HepG2 (cell line): Measurements from ENCODE around the gene CAVIN2. TPM values are rescaled to one million over a fixed set of nuclear protein-coding genes. Genes with fewer than 3 reads are reported as not detected.

Experiments used
- CBX5 ChIP-seq: sonication (generic); formaldehyde crosslinking; IDR thresholded peaks from 2 replicates; pipeline ENCODE4 v1.4.0; 2020; ENCODE audit warnings: missing genetic modification reagents, borderline replicate concordance
- CEBPB ChIP-seq: IDR thresholded peaks from 2 replicates; pipeline ENCODE4 v1.6.1; 2011; ENCODE audit warnings: low read depth, low read length, improper control_type of control experiment, borderline replicate concordance
- KLF16 ChIP-seq, 2 experiments: sonication (generic) in 1 of 2; formaldehyde crosslinking in 1 of 2; IDR thresholded peaks; 2 replicates each; pipeline versions ENCODE4 v1.6.1 to v1.8.0; 2016 to 2023; ENCODE audit warnings: missing genetic modification reagents in 2 of 2, missing compliant biosample characterization in 1 of 2
- MED1 ChIP-seq: sonication (generic); formaldehyde crosslinking; IDR thresholded peaks from 2 replicates; pipeline ENCODE4 v1.4.0; 2020; ENCODE audit warnings: missing genetic modification reagents
- PHF5A ChIP-seq: IDR thresholded peaks from one replicate; pipeline ENCODE4 v1.6.1; 2018; ENCODE audit warnings: low read depth, missing genetic modification reagents; ENCODE audit not compliant: unreplicated experiment
- RXRB ChIP-seq: IDR thresholded peaks from 2 replicates; pipeline ENCODE4 v1.6.1; 2016; ENCODE audit warnings: borderline replicate concordance, missing genetic modification reagents, missing compliant biosample characterization
- SOX5 ChIP-seq: IDR thresholded peaks from 2 replicates; pipeline ENCODE4 v1.6.1; 2016; ENCODE audit warnings: borderline replicate concordance
- TEAD3 ChIP-seq: optimal IDR thresholded peaks from 2 replicates; pipeline ENCODE3; 2016; ENCODE audit warnings: borderline replicate concordance
- ZBTB42 ChIP-seq: sonication (generic); formaldehyde crosslinking; IDR thresholded peaks from 2 replicates; pipeline ENCODE4 v1.5.0; 2020; ENCODE audit warnings: mild to moderate bottlenecking, missing genetic modification reagents
- ZFP1 ChIP-seq: IDR thresholded peaks from 2 replicates; pipeline ENCODE4 v1.6.1; 2016
- ZNF263 ChIP-seq: sonication (generic); formaldehyde crosslinking; IDR thresholded peaks from 2 replicates; pipeline ENCODE4 v1.4.0; 2020; ENCODE audit warnings: missing genetic modification reagents
- ZNF296 ChIP-seq: sonication (generic); formaldehyde crosslinking; conservative IDR thresholded peaks from 2 replicates; pipeline ENCODE4 v1.5.0; 2020; ENCODE audit warnings: mild to moderate bottlenecking, missing genetic modification reagents
- ZNF543 ChIP-seq: sonication (generic); formaldehyde crosslinking; IDR thresholded peaks from 2 replicates; pipeline ENCODE4 v1.4.0; 2020; ENCODE audit warnings: mild to moderate bottlenecking, missing genetic modification reagents
- ZNF614 ChIP-seq: IDR thresholded peaks from 2 replicates; pipeline ENCODE4 v1.6.1; 2018; ENCODE audit warnings: missing biosample characterization, missing genetic modification reagents, inconsistent platforms, borderline replicate concordance
- ZNF652 ChIP-seq: IDR thresholded peaks from 2 replicates; pipeline ENCODE4 v1.6.1; 2016; ENCODE audit warnings: low read depth, borderline replicate concordance
- ZZZ3 ChIP-seq: sonication (generic); formaldehyde crosslinking; IDR thresholded peaks from 2 replicates; pipeline ENCODE4 v1.4.0; 2020; ENCODE audit warnings: missing genetic modification reagents, mild to moderate bottlenecking, borderline replicate concordance
- polyA plus RNA-seq, 8 experiments: library from polyadenylated mRNA; depleted of rRNA in 3 of 8; stranded (reverse) in 7 of 8; unstranded in 1 of 8; fragments of >200 nt; fragmentation: Illumina TruSeq in 4 of 8; extraction: Trizol in 4 of 8; gene quantifications; 2 replicates each; pipeline versions ENCODE4 v1.2.1 to v1.2.3, GENCODE V29; 2011 to 2016; ENCODE audit warnings: low read depth in 4 of 8, missing spikeins in 1 of 8, mixed read lengths in 1 of 8; ENCODE audit not compliant: insufficient read depth in 1 of 8
- total RNA-seq, 5 experiments: library from RNA; depleted of rRNA; stranded (reverse); fragments of >200 nt; fragmentation: Illumina TruSeq; extraction: Trizol; gene quantifications; 2 replicates each; pipeline ENCODE4 v1.2.3, GENCODE V29; 2016; ENCODE audit warnings: low read depth in 1 of 5
- TF ChIP-seq, protein P1 (sequence below): sonication (generic); formaldehyde crosslinking; IDR thresholded peaks from 2 replicates; pipeline ENCODE4 v1.4.0; 2020; ENCODE audit warnings: missing genetic modification reagents, borderline replicate concordance
- TF ChIP-seq, protein P2 (sequence below): sonication (generic); formaldehyde crosslinking; IDR thresholded peaks from 2 replicates; pipeline ENCODE4 v1.4.0; 2020; ENCODE audit warnings: missing genetic modification reagents
- TF ChIP-seq, protein P3 (sequence below): sonication (generic); formaldehyde crosslinking; IDR thresholded peaks from 2 replicates; pipeline ENCODE4 v1.8.1; 2023; ENCODE audit warnings: mild to moderate bottlenecking, inconsistent platforms, moderate library complexity, missing genetic modification reagents, borderline replicate concordance
- TF ChIP-seq, protein P4 (sequence below): sonication (generic); formaldehyde crosslinking; IDR thresholded peaks from 2 replicates; pipeline ENCODE4 v1.4.0; 2020; ENCODE audit warnings: missing genetic modification reagents

CAVIN2 gene
- total and polyA plus RNA-seq, 2 of the 13 experiments (the other 11 are each of a cell fraction or from before 2014, with no cell fraction given): 7.6 to 38.8 TPM

DNA sequence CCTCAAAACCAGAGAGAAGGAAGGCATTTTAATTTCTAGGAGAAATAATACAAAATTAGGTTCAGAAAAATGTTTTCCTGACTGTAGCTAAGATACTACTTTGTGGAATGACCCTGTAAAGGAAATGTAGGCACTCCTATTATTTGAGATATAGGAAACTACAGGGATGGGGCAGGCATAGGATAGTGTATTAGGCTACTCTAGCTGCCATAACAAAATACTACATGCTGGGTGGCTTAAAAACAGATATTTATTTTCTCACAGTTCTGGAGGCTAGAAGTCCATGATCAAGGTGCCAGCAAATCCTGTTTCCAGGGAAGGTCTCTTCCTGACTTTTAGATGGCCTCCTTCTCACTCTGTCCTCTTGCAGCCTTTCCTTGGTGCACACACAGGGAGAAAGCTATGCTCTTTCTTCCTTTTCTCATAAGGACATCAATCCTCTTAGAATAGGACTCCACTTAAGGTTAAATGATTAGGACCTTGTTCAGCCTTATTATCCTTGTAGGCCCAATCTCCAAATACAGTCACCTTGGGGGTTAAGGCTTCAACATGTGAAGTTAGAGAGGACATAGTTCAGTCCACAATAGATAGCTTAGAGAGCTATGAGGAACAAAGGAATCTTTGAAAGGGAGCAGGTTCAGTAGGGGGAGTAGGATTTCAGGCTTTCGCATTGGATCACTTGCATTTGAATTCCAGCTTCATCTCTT lies 14.0 kb upstream of the CAVIN2 start (continued):
- TF ChIP-seq, protein P1, sequence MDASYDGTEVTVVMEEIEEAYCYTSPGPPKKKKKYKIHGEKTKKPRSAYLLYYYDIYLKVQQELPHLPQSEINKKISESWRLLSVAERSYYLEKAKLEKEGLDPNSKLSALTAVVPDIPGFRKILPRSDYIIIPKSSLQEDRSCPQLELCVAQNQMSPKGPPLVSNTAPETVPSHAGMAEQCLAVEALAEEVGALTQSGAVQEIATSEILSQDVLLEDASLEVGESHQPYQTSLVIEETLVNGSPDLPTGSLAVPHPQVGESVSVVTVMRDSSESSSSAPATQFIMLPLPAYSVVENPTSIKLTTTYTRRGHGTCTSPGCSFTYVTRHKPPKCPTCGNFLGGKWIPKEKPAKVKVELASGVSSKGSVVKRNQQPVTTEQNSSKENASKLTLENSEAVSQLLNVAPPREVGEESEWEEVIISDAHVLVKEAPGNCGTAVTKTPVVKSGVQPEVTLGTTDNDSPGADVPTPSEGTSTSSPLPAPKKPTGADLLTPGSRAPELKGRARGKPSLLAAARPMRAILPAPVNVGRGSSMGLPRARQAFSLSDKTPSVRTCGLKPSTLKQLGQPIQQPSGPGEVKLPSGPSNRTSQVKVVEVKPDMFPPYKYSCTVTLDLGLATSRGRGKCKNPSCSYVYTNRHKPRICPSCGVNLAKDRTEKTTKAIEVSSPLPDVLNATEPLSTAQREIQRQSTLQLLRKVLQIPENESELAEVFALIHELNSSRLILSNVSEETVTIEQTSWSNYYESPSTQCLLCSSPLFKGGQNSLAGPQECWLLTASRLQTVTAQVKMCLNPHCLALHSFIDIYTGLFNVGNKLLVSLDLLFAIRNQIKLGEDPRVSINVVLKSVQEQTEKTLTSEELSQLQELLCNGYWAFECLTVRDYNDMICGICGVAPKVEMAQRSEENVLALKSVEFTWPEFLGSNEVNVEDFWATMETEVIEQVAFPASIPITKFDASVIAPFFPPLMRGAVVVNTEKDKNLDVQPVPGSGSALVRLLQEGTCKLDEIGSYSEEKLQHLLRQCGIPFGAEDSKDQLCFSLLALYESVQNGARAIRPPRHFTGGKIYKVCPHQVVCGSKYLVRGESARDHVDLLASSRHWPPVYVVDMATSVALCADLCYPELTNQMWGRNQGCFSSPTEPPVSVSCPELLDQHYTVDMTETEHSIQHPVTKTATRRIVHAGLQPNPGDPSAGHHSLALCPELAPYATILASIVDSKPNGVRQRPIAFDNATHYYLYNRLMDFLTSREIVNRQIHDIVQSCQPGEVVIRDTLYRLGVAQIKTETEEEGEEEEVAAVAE (CRISPR knock-in tag): no peak
- TF ChIP-seq TEAD3 (CRISPR knock-in tag): peak; percentile 85
- TF ChIP-seq ZNF296 (CRISPR knock-in tag): no peak
- TF ChIP-seq ZNF543 (CRISPR knock-in tag): no peak; the same call in 1 of the 2 replicates
- TF ChIP-seq ZZZ3 (CRISPR knock-in tag): no peak
- TF ChIP-seq KLF16 (CRISPR knock-in tag; IDR thresholded peaks at IDR 0.05): 0 out of 4 replicates have a peak, but pooled peaks of 1 of the 2 experiments have one; percentile 15
- no peak for TF ChIP-seq MED1 (CRISPR knock-in tag)
- TF ChIP-seq, protein P2, sequence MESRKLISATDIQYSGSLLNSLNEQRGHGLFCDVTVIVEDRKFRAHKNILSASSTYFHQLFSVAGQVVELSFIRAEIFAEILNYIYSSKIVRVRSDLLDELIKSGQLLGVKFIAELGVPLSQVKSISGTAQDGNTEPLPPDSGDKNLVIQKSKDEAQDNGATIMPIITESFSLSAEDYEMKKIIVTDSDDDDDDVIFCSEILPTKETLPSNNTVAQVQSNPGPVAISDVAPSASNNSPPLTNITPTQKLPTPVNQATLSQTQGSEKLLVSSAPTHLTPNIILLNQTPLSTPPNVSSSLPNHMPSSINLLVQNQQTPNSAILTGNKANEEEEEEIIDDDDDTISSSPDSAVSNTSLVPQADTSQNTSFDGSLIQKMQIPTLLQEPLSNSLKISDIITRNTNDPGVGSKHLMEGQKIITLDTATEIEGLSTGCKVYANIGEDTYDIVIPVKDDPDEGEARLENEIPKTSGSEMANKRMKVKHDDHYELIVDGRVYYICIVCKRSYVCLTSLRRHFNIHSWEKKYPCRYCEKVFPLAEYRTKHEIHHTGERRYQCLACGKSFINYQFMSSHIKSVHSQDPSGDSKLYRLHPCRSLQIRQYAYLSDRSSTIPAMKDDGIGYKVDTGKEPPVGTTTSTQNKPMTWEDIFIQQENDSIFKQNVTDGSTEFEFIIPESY (CRISPR knock-in tag): no peak
- TF ChIP-seq ZNF652 (CRISPR knock-in tag): peak; percentile 90
- TF ChIP-seq RXRB: no peak
- no peak for TF ChIP-seq ZNF263
- no peak for TF ChIP-seq ZBTB42 (CRISPR knock-in tag)
- no peak for TF ChIP-seq CEBPB
- TF ChIP-seq ZNF614 (CRISPR knock-in tag): peak; percentile 87; the same call in 1 of the 2 replicates
- TF ChIP-seq ZFP1 (CRISPR knock-in tag): no peak
- peak; percentile 87 for TF ChIP-seq SOX5
- TF ChIP-seq, protein P3, sequence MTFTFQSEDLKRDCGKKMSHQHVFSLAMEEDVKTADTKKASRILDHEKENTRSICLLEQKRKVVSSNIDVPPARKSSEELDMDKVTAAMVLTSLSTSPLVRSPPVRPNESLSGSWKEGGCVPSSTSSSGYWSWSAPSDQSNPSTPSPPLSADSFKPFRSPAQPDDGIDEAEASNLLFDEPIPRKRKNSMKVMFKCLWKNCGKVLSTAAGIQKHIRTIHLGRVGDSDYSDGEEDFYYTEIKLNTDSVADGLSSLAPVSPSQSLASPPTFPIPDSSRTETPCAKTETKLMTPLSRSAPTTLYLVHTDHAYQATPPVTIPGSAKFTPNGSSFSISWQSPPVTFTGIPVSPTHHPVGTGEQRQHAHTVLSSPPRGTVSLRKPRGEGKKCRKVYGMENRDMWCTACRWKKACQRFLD (CRISPR knock-in tag): no peak
- TF ChIP-seq, protein P4, sequence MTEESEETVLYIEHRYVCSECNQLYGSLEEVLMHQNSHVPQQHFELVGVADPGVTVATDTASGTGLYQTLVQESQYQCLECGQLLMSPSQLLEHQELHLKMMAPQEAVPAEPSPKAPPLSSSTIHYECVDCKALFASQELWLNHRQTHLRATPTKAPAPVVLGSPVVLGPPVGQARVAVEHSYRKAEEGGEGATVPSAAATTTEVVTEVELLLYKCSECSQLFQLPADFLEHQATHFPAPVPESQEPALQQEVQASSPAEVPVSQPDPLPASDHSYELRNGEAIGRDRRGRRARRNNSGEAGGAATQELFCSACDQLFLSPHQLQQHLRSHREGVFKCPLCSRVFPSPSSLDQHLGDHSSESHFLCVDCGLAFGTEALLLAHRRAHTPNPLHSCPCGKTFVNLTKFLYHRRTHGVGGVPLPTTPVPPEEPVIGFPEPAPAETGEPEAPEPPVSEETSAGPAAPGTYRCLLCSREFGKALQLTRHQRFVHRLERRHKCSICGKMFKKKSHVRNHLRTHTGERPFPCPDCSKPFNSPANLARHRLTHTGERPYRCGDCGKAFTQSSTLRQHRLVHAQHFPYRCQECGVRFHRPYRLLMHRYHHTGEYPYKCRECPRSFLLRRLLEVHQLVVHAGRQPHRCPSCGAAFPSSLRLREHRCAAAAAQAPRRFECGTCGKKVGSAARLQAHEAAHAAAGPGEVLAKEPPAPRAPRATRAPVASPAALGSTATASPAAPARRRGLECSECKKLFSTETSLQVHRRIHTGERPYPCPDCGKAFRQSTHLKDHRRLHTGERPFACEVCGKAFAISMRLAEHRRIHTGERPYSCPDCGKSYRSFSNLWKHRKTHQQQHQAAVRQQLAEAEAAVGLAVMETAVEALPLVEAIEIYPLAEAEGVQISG (CRISPR knock-in tag): no peak
- TF ChIP-seq PHF5A (CRISPR knock-in tag): peak; percentile 24
- TF ChIP-seq CBX5: no peak
